HG02840 (cell line): ENCODE measurements around the gene GRN.
"Not testable (repeated sequence)": the region's sequence is repeated elsewhere in the genome, so short reads cannot be mapped to it uniquely, and the experiment has no call there.

Experiments used
- ATAC-seq: cut with Tn5 transposase; IDR thresholded peaks from one replicate; pipeline ENCODE4 v1.9.1; 2021; ENCODE audit warnings: mild to moderate bottlenecking, moderate library complexity, moderate number of reproducible peaks; ENCODE audit not compliant: unreplicated experiment, low FRiP score

GRN gene

GRCh38 chr17:44379887-44380286 lies 34.8 kb downstream of the GRN start:
- ATAC-seq = no peak

GRCh38 chr17:44380767-44381166 lies 35.7 kb downstream of the GRN start:
- ATAC-seq = no peak

- ATAC-seq = no peak
Observed at GRCh38 chr17:44381810-44382305, 36.8 kb downstream of the GRN start.

- no peak for ATAC-seq
Observed at GRCh38 chr17:44382917-44383316, 37.8 kb downstream of the GRN start.

GRCh38 chr17:44383363-44383762 lies 38.3 kb downstream of the GRN start:
- no peak for ATAC-seq

GRCh38 chr17:44383861-44384260 lies 38.8 kb downstream of the GRN start:
- ATAC-seq = no peak

GRCh38 chr17:44384281-44384822 lies 39.2 kb downstream of the GRN start:
- no peak for ATAC-seq

- ATAC-seq = no peak
Observed at GRCh38 chr17:44384823-44385286, 39.8 kb downstream of the GRN start.

GRCh38 chr17:44385287-44386181 lies 40.4 kb downstream of the GRN start:
- ATAC-seq = no peak

GRCh38 chr17:44386182-44386525 lies 41.1 kb downstream of the GRN start:
- no peak for ATAC-seq

- ATAC-seq = no peak
Observed at GRCh38 chr17:44387804-44388203, 42.7 kb downstream of the GRN start.

GRCh38 chr17:44389281-44389680 lies 44.2 kb downstream of the GRN start, which contains the start of gene ITGA2B:
TSS of gene ITGA2B (minus strand) at chr17:44389649. CDS start at chr17:44389473, 176 bp downstream.
- no peak for ATAC-seq

- ATAC-seq = no peak
Observed at GRCh38 chr17:44389723-44390202, 44.7 kb downstream of the GRN start.

GRCh38 chr17:44390250-44390870 lies 45.3 kb downstream of the GRN start:
- no peak for ATAC-seq

GRCh38 chr17:44394112-44394511 lies 49.0 kb downstream of the GRN start:
- ATAC-seq = not testable (repeated sequence)

- ATAC-seq = no peak
Observed at GRCh38 chr17:44394833-44395232, 49.7 kb downstream of the GRN start.

GRCh38 chr17:44396946-44397345 lies 51.8 kb downstream of the GRN start:
- ATAC-seq = no peak

- no peak for ATAC-seq
Observed at GRCh38 chr17:44397479-44398440, 52.7 kb downstream of the GRN start.

- ATAC-seq = no peak
Observed at GRCh38 chr17:44398692-44399691, 53.9 kb downstream of the GRN start.
